NB4 (cell line): ENCODE measurements around the gene ELFN2.

Experiments used
- CTCF ChIP-seq: IDR thresholded peaks from one replicate; pipeline ENCODE4 v1.5.1; 2012; ENCODE audit warnings: low read depth, low read length
- POLR2A ChIP-seq: IDR thresholded peaks from 2 replicates; pipeline ENCODE4 v1.6.1; 2011; ENCODE audit warnings: mild to moderate bottlenecking; ENCODE audit not compliant: insufficient read length; ENCODE audit errors: extremely low read depth

DNA sequence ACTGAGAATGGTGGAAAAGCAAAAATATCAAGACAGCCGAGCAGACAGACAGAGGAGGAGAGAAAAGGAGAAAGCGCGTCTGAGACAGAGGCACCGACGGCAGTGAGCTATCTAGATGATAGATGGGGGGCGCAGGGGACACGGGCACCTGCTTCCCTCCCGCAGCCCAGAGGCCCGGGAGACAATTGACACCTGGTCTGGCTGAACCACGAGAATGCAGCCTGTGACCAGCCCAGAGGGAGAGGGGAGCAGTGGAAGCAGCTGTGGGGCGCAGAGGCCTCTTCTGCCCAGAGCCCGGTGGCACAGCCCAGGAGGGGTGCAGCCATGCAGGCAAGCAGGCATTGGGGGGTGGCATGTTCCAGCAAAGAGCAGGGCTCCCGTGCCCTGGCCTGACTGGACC is 48.2 kb downstream of the ELFN2 start:
- TF ChIP-seq CTCF, result no peak
- TF ChIP-seq POLR2A, result no peak
